Neural cell (in vitro differentiated cells): ENCODE measurements around the gene SPDEF. TPM values are rescaled to one million over a fixed set of nuclear protein-coding genes. Genes with fewer than 3 reads are reported as not detected.
A peak's percentile ranks its signal among the peaks of the same experiment; 100 is the strongest.

Source experiments
- H2AFZ ChIP-seq: fragments of 200-600, 300-800 bp; sonication (generic), shearing (Covaris generic); 2 replicates; pipeline ENCODE4 v1.6.0; 2014; ENCODE audit warnings: low read depth, mild to moderate bottlenecking, antibody characterized with exemption, low read length, moderate library complexity
- H3F3A ChIP-seq: fragments of 200-600 bp; shearing (Covaris generic); 2 replicates; pipeline ENCODE4 v1.6.1; 2016; ENCODE audit warnings: mild to moderate bottlenecking, moderate library complexity, mixed read lengths, antibody characterized with exemption, low read length; ENCODE audit not compliant: insufficient read depth, poor library complexity, severe bottlenecking
- H3K27ac ChIP-seq: fragments of 200-600, 300-800 bp; sonication (generic), shearing (Covaris generic); 2 replicates; pipeline ENCODE4 v1.5.1; 2014; ENCODE audit warnings: mild to moderate bottlenecking, low read length, moderate library complexity
- H3K27me3 ChIP-seq: fragments of 300-800, 200-600 bp; sonication (generic), shearing (Covaris generic); 2 replicates; pipeline ENCODE4 v1.6.0; 2014; ENCODE audit warnings: mild to moderate bottlenecking, low read depth, low read length, moderate library complexity; ENCODE audit not compliant: insufficient read depth
- H3K36me3 ChIP-seq: fragments of 300-800, 200-600 bp; sonication (generic), shearing (Covaris generic); 2 replicates; pipeline ENCODE4 v1.5.1; 2014; ENCODE audit warnings: mild to moderate bottlenecking, antibody characterized with exemption, low read length, moderate library complexity; ENCODE audit not compliant: insufficient read depth
- H3K4me2 ChIP-seq: fragments of 300-800, 200-600 bp; sonication (generic), shearing (Covaris generic); 2 replicates; pipeline ENCODE4 v1.6.0; 2014; ENCODE audit warnings: mild to moderate bottlenecking, low read length
- H3K4me3 ChIP-seq: fragments of 300-800, 200-600 bp; sonication (generic), shearing (Covaris generic); 2 replicates; pipeline ENCODE4 v1.5.1; 2014; ENCODE audit warnings: mild to moderate bottlenecking, low read length, moderate library complexity
- H3K79me2 ChIP-seq: fragments of 200-600 bp; shearing (Covaris generic); replicated peaks from 2 replicates; pipeline ENCODE4 v1.6.0; 2014; ENCODE audit warnings: mild to moderate bottlenecking, low read length, moderate library complexity; ENCODE audit not compliant: insufficient read depth
- H3K9ac ChIP-seq: fragments of 300-800, 200-600 bp; sonication (generic), shearing (Covaris generic); 2 replicates; pipeline ENCODE4 v1.6.1; 2016; ENCODE audit warnings: mild to moderate bottlenecking, low read length, mixed read lengths
- H3K9me2 ChIP-seq: fragments of 200-600 bp; shearing (Covaris generic); 2 replicates; pipeline ENCODE4 v1.6.1; 2016; ENCODE audit warnings: mild to moderate bottlenecking, low read length, mixed read lengths; ENCODE audit not compliant: insufficient read depth
- H3K9me3 ChIP-seq: fragments of 200-600, 300-800 bp; sonication (generic), shearing (Covaris generic); 2 replicates; pipeline ENCODE4 v1.6.1; 2016; ENCODE audit warnings: mild to moderate bottlenecking, mixed run types, low read length, moderate library complexity, mixed read lengths
- H4K20me1 ChIP-seq: fragments of 200-600 bp; shearing (Covaris generic); 2 replicates; pipeline ENCODE4 v1.6.1; 2016; ENCODE audit warnings: mild to moderate bottlenecking, mixed run types; ENCODE audit not compliant: insufficient read depth
- EP300 ChIP-seq: fragments of 450-650 bp; conservative IDR thresholded peaks from 2 replicates; pipeline ENCODE4 v1.6.1; 2014; ENCODE audit warnings: antibody characterized with exemption, mild to moderate bottlenecking, moderate library complexity; ENCODE audit not compliant: poor library complexity, severe bottlenecking
- EZH2 ChIP-seq: fragments of 200-600, 300-800 bp; shearing (Covaris generic), sonication (generic); IDR thresholded peaks from 2 replicates; pipeline ENCODE4 v1.6.1; 2014; ENCODE audit warnings: antibody characterized with exemption, low read length, borderline replicate concordance, mild to moderate bottlenecking; ENCODE audit not compliant: insufficient read depth, poor library complexity, severe bottlenecking
- MXI1 ChIP-seq: fragments of 450-650 bp; conservative IDR thresholded peaks from 2 replicates; pipeline ENCODE4 v1.6.1; 2014; ENCODE audit warnings: antibody characterized with exemption, mild to moderate bottlenecking; ENCODE audit not compliant: poor library complexity, severe bottlenecking
- POLR2AphosphoS5 ChIP-seq: IDR thresholded peaks from 2 replicates; pipeline ENCODE4 v1.6.1; 2012
- RAD21 ChIP-seq: fragments of 450-650 bp; conservative IDR thresholded peaks from 2 replicates; pipeline ENCODE4 v1.6.1; 2014; ENCODE audit warnings: antibody characterized with exemption, mild to moderate bottlenecking, moderate library complexity
- REST ChIP-seq: IDR thresholded peaks from 2 replicates; pipeline ENCODE4 v1.6.1; 2012; ENCODE audit warnings: borderline replicate concordance
- SMC3 ChIP-seq: fragments of 450-650 bp; conservative IDR thresholded peaks from 2 replicates; pipeline ENCODE4 v1.6.1; 2014; ENCODE audit warnings: antibody characterized with exemption, mild to moderate bottlenecking, moderate library complexity; ENCODE audit not compliant: poor library complexity
- TAF1 ChIP-seq: IDR thresholded peaks from 2 replicates; pipeline ENCODE4 v1.6.1; 2012; ENCODE audit warnings: low read depth
- polyA plus RNA-seq: library from polyadenylated mRNA; depleted of rRNA; stranded (reverse); fragments of >200 nt; gene quantifications from 2 replicates; pipeline ENCODE4 v1.2.3, GENCODE V29; 2014
- TF ChIP-seq, protein P1 (sequence below): fragments of 450-650 bp; IDR thresholded peaks from 2 replicates; pipeline ENCODE4 v1.5.1; 2014; ENCODE audit warnings: antibody characterized with exemption, mild to moderate bottlenecking, moderate library complexity; ENCODE audit not compliant: poor library complexity, severe bottlenecking

Gene SPDEF
- polyA plus RNA-seq, 1 donor from 2014 or later: 0.36 TPM

DNA sequence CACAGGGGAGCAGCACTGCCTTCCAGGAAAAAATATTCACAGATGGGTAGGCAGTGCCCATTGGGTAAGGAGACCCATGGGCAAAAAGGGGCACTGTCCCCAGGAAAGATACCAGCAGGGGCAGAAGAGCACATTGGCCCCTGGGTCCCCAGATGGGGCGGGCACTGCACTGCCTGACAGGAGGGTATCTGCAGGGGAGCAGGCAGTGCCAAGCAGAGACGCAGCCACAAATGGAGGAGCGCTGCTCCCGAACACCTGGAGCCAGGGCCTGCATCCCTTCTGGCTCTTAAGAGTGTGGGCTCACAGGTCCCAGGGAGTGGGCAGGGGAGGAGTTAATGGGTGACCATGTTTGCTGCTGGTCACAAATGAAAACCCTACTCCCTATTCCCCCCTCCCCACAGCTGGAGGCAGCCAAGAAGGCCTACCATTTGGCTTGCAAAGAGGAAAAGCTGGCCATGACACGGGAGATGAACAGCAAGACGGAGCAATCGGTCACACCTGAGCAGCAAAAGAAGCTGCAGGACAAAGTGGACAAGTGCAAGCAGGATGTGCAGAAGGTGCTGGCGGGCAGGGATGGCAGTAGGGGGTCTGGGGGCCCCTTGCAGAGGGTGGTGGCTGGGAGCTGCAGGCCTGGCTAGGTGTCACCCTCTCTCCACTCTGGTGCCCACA is 27.0 kb downstream of the SPDEF start:
- no peak for TF ChIP-seq REST
- TF ChIP-seq POLR2AphosphoS5: no peak
- TF ChIP-seq EP300: no peak
- TF ChIP-seq TAF1: no peak
- TF ChIP-seq EZH2: no peak
- TF ChIP-seq RAD21: no peak
- no peak for TF ChIP-seq SMC3
- TF ChIP-seq, protein P1, sequence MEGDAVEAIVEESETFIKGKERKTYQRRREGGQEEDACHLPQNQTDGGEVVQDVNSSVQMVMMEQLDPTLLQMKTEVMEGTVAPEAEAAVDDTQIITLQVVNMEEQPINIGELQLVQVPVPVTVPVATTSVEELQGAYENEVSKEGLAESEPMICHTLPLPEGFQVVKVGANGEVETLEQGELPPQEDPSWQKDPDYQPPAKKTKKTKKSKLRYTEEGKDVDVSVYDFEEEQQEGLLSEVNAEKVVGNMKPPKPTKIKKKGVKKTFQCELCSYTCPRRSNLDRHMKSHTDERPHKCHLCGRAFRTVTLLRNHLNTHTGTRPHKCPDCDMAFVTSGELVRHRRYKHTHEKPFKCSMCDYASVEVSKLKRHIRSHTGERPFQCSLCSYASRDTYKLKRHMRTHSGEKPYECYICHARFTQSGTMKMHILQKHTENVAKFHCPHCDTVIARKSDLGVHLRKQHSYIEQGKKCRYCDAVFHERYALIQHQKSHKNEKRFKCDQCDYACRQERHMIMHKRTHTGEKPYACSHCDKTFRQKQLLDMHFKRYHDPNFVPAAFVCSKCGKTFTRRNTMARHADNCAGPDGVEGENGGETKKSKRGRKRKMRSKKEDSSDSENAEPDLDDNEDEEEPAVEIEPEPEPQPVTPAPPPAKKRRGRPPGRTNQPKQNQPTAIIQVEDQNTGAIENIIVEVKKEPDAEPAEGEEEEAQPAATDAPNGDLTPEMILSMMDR: no peak
- TF ChIP-seq MXI1: no peak
- Histone ChIP-seq H3K36me3 (no peaks in the 10 kb centered on the region), H3K9me3 (no peaks in the 10 kb centered on the region), H2AFZ (no peak overlapping the region), H3F3A (no peaks in the 10 kb centered on the region), H3K27ac (no peak overlapping the region), H3K4me3 (no peak overlapping the region), H3K9me2 (no peaks in the 10 kb centered on the region), H3K4me2 (no peak overlapping the region), H3K79me2 (no peaks in the 10 kb centered on the region), H4K20me1 (no peaks in the 10 kb centered on the region), H3K27me3 (no peaks in the 10 kb centered on the region), H3K9ac (no peak overlapping the region)

- no peaks in the 10 kb centered on the region for H3K79me2 ChIP-seq
- no peak overlapping the region for H3K4me2 ChIP-seq
- H4K20me1 ChIP-seq: no peaks in the 10 kb centered on the region
- TF ChIP-seq REST (no peak), EZH2 (no peak)
- H3K27ac ChIP-seq: no peak overlapping the region
- no peaks in the 10 kb centered on the region for H3K36me3 ChIP-seq
- H3K27me3 ChIP-seq: no peaks in the 10 kb centered on the region
- H2AFZ ChIP-seq: no peak overlapping the region
- no peaks in the 10 kb centered on the region for H3F3A ChIP-seq
- H3K9me2 ChIP-seq: no peaks in the 10 kb centered on the region
- no peak overlapping the region for H3K9ac ChIP-seq
- H3K4me3 ChIP-seq: peak overlapping the region; percentile 63
- H3K9me3 ChIP-seq: no peaks in the 10 kb centered on the region
These were observed 28.1 kb downstream of the SPDEF start for GRCh38 chr6:34527751-34528670.
